Activated T-cell treated with anti-CD3 and anti-CD28 coated beads, Interleukin-2, amount 50 U/mL, for 4 hours (primary cell): ENCODE measurements around the gene NLRP13. TPM values are rescaled to one million over a fixed set of nuclear protein-coding genes. Genes with fewer than 3 reads are reported as not detected.
"Not testable (repeated sequence)": the region's sequence is repeated elsewhere in the genome, so short reads cannot be mapped to it uniquely, and the experiment has no call there.

ENCODE experiments used
- ATAC-seq, 2 donors: fragments of 200-7000 bp; cut with Tn5 transposase; one replicate each; pipeline ENCODE4 v1.10.0; 2021
- DNase-seq: peaks from one replicate; pipeline ENCODE4 v3.0.0-alpha.2; 2020
- H3K27me3 Mint-ChIP-seq: one replicate; pipeline ENCODE4 v1.8.0; 2021; ENCODE audit warnings: low read depth, mixed read lengths
- H3K36me3 Mint-ChIP-seq: one replicate; pipeline ENCODE4 v1.8.0; 2022; ENCODE audit warnings: mixed read lengths; ENCODE audit not compliant: insufficient read depth
- H3K4me1 Mint-ChIP-seq: one replicate; pipeline ENCODE4 v1.8.0; 2021; ENCODE audit warnings: low read depth, mixed read lengths
- H3K4me3 Mint-ChIP-seq: one replicate; pipeline ENCODE4 v1.8.0; 2021; ENCODE audit warnings: mild to moderate bottlenecking, moderate library complexity, mixed read lengths
- H3K9me3 Mint-ChIP-seq: one replicate; pipeline ENCODE4 v1.8.0; 2021; ENCODE audit warnings: mixed read lengths
- total RNA-seq, 3 donors: library from RNA; stranded (reverse); gene quantifications; one replicate each; pipeline ENCODE4 v1.2.1, GENCODE V29; 2021

NLRP13 gene, protein sequence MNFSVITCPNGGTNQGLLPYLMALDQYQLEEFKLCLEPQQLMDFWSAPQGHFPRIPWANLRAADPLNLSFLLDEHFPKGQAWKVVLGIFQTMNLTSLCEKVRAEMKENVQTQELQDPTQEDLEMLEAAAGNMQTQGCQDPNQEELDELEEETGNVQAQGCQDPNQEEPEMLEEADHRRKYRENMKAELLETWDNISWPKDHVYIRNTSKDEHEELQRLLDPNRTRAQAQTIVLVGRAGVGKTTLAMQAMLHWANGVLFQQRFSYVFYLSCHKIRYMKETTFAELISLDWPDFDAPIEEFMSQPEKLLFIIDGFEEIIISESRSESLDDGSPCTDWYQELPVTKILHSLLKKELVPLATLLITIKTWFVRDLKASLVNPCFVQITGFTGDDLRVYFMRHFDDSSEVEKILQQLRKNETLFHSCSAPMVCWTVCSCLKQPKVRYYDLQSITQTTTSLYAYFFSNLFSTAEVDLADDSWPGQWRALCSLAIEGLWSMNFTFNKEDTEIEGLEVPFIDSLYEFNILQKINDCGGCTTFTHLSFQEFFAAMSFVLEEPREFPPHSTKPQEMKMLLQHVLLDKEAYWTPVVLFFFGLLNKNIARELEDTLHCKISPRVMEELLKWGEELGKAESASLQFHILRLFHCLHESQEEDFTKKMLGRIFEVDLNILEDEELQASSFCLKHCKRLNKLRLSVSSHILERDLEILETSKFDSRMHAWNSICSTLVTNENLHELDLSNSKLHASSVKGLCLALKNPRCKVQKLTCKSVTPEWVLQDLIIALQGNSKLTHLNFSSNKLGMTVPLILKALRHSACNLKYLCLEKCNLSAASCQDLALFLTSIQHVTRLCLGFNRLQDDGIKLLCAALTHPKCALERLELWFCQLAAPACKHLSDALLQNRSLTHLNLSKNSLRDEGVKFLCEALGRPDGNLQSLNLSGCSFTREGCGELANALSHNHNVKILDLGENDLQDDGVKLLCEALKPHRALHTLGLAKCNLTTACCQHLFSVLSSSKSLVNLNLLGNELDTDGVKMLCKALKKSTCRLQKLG
- total RNA-seq = not detected

DNA sequence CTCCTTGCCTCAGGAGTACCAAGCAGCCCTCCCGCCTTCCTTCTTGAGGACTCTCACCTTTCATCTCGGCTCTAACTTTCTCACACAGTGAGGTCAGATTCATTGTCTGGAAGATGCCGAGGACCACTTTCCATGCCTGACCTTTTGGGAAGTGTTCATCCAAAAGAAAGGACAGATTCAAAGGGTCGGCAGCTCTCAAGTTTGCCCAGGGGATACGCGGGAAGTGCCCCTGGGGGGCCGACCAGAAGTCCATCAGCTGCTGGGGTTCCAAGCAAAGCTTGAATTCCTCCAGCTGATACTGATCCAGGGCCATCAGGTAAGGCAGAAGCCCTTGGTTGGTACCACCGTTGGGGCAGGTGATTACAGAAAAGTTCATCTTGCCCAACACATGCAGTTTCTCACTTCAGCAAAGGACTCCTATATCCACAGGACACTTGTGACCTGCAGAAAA, at the start of gene NLRP13:
TSS of gene NLRP13 (minus strand) at position 401 of the 451 bp plus-strand sequence. CDS start at position 376, 25 bp downstream.
- no peak for DNase-seq
- Mint-ChIP-seq H3K9me3 (peaks cover 16% of the 10 kb centered on the region), H3K4me1 (no peaks in the 10 kb centered on the region), H3K27me3 (peaks cover 3% of the 10 kb centered on the region), H3K36me3 (no peaks in the 10 kb centered on the region), H3K4me3 (no peak within 1 kb of the TSS)
- no peak for ATAC-seq

DNA sequence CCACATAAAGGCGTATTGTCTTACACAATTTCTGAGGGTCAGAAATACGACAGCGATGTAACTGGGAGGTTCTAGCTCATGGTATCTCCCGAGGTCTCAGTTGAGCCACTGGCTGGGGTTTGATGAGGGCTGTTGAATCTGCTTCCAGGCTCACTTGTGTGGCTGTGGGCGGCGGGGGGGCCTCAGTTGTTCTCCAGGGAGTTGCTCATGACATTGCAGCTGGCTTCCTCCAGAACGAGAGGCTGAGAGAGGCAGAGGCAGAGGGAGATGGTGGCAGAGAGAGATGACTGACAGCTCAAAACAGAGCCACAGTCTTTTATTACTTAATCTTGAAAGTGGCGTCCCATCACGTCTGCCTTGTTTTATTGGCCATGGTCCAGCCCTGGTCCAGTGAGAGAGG, 48.3 kb upstream of the NLRP13 start:
- no peak for ATAC-seq
- H3K9me3 Mint-ChIP-seq = peaks cover 26% of the 10 kb centered on the region
- no peak overlapping the region for H3K4me3 Mint-ChIP-seq
- H3K27me3 Mint-ChIP-seq = peaks cover 9% of the 10 kb centered on the region
- H3K4me1 Mint-ChIP-seq = no peaks in the 10 kb centered on the region
- DNase-seq = no peak
- no peaks in the 10 kb centered on the region for H3K36me3 Mint-ChIP-seq

DNA sequence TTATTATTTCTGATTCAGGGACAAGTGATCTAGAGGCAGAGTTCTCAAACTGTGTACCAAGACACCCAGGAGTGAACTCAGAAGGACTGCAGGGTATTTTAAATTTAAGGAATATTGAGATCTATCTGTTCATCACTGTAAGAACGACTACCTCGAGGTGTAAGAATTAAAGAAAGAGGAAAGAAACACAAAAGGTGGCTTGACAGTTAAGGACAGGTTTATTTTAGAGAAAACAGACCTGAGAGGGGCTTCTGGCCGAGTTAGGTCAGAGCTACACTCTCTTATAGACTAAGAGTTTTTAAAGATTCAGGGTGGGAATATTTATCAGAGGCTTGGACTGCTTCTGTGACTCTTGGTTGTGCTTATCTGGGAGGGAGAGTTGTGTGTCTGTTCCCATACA, 41.8 kb upstream of the NLRP13 start:
- Mint-ChIP-seq H3K27me3 (peaks cover 9% of the 10 kb centered on the region), H3K4me1 (no peaks in the 10 kb centered on the region), H3K9me3 (peaks cover 34% of the 10 kb centered on the region), H3K4me3 (no peak overlapping the region), H3K36me3 (no peaks in the 10 kb centered on the region)
- DNase-seq = no peak
- ATAC-seq = no peak

DNA sequence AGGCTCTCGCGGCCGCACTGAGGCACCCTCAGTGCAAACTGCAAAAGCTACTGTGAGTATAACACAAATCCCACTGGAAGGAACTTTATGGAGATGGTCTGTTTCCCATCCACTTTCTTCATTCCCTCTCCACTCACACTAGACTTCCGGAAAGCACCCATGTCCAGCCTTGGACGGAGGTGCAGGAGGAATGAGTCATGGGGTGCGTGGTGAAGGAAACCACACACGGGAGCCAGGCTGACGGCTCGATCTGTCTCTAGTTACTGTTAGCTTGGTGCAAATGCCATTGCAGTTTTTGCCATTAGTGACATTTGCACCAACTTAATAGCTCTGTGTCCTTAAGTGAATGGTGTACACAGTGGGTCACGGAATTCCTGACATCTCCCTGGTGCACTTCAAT, 30.1 kb upstream of the NLRP13 start:
- Mint-ChIP-seq H3K27me3 (peaks cover 1% of the 10 kb centered on the region), H3K9me3 (peaks cover 7% of the 10 kb centered on the region), H3K4me1 (no peaks in the 10 kb centered on the region), H3K36me3 (no peaks in the 10 kb centered on the region), H3K4me3 (no peak overlapping the region)
- DNase-seq (no peak), ATAC-seq (no peak)

DNA sequence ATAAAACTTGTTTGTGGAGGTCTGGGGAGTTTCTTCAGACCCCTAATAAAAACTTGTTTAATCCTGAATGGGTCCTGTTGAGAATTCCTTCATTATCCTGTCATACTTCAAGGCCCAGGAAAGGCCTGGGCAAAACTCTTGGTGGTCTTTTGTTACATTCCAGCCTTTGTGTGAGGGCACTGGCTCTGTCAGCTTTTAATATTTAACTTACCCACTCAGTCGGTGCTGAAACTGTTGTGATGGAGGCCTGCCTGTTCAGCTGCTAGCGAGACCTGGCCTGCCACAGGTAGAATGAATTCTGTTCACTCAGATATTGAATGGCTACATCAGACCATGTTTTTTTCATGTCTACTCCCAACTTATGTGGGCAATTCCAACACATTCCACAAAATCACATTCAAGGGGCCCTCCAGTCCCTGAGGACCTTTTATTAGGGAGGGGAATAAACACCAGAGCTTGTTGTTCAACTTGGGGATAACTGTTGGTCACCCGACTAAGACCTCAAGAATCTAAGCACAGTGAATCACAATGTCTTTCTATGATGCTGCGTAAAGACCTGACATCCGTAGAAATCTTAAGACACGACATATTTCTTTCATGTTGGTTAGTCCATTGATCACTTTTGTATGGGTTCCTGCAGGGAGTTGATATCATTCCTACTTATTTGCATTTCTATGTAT, 28.0 kb upstream of the NLRP13 start:
- no peaks in the 10 kb centered on the region for H3K36me3 Mint-ChIP-seq
- no peak overlapping the region for H3K4me3 Mint-ChIP-seq
- peaks cover 1% of the 10 kb centered on the region for H3K27me3 Mint-ChIP-seq
- no peak for DNase-seq
- no peaks in the 10 kb centered on the region for H3K4me1 Mint-ChIP-seq
- H3K9me3 Mint-ChIP-seq = no peaks in the 10 kb centered on the region
- ATAC-seq = no peak

DNA sequence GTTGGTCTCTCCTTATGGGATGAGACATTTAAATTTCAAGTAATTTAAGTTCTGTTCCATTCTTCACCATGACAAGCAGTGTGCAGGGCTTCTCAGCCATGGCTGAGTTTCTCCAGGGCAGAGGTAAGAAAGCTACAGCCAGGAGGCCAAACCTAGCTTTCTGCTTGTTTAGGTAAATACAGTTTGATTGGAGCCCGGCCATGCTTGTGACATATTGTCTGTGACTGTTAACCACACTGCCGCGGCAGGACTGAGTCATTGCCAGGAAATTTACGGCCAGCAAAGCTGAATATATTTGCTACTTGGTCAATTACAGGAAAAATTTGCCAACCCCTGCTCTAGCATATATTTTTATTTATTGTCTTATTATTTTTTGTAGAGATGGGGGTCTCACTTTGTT, 26.2 kb upstream of the NLRP13 start:
- no peaks in the 10 kb centered on the region for H3K4me1 Mint-ChIP-seq
- no peaks in the 10 kb centered on the region for H3K36me3 Mint-ChIP-seq
- ATAC-seq = no peak
- peaks cover 1% of the 10 kb centered on the region for H3K27me3 Mint-ChIP-seq
- H3K4me3 Mint-ChIP-seq = no peak overlapping the region
- no peaks in the 10 kb centered on the region for H3K9me3 Mint-ChIP-seq
- no peak for DNase-seq

DNA sequence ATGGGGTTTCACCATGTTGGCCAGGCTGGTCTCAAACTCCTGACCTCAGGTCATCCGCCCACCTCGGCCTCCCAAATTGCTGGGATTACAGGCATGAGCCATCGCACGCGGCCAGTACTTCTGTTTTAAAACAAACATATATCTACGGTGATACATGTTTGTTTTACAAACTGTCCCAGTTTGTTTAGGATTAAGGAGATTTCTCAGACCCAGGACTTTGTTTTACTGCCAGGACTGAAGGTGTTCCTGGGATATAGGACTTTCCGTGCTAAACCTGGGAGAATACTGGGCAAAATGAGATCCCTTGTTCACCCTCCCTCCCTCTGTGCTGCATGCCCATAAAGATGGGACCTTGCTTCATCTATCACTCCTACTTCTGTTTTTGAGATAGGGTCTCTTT, 24.3 kb upstream of the NLRP13 start:
- no peak overlapping the region for H3K4me3 Mint-ChIP-seq
- no peaks in the 10 kb centered on the region for H3K4me1 Mint-ChIP-seq
- ATAC-seq (no peak), DNase-seq (no peak)
- H3K36me3 Mint-ChIP-seq = no peaks in the 10 kb centered on the region
- H3K27me3 Mint-ChIP-seq = peaks cover 1% of the 10 kb centered on the region
- peaks cover 5% of the 10 kb centered on the region for H3K9me3 Mint-ChIP-seq

DNA sequence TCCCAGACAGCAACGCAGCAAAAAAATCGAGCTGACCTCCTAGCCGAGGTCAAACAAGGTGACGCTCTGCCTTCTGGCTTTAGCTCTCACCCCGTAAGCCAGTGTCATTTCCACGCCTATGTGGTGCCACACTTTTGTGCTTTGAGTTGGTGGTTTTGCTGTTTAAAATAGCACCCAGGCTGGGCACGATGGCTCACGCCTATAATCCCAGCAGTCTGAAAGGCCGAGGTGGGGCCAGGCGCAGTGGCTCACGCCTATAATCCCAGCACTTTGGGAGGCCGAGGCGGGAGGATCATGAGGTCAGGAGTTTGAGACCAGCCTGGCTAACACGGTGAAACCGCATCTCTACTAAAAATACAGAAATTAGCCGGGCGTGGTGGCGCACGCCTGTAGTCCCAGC, 18.4 kb upstream of the NLRP13 start:
- not testable (repeated sequence) for H3K27me3 Mint-ChIP-seq, H3K4me3 Mint-ChIP-seq, H3K9me3 Mint-ChIP-seq, H3K4me1 Mint-ChIP-seq, DNase-seq, ATAC-seq, H3K36me3 Mint-ChIP-seq

DNA sequence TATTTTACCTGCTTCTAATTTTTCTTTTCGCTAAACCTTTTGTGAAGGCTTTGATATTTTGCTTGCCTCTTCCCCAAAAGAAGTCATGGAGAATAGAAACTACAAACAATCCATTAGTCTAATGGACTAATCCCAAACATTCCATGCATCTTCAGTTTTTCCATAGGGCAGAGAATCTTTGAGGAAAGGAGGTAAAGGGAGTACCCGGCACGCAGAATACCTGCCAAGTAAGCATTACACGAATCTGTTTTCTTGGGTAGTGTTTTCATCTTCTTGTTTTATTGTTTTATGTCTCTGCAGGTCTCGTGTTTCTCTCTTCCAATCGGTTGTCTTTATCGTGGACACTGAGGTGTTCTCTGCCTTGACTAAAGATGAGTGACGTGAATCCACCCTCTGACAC, 15.4 kb upstream of the NLRP13 start, which contains the start of gene NLRP8:
TSS of gene NLRP8 (plus strand) at position 301 of the 400 bp plus-strand sequence.
- no peaks in the 10 kb centered on the region for H3K4me1 Mint-ChIP-seq
- no peak for ATAC-seq
- no peak within 1 kb of the TSS for H3K4me3 Mint-ChIP-seq
- peaks cover 3% of the 10 kb centered on the region for H3K27me3 Mint-ChIP-seq
- H3K36me3 Mint-ChIP-seq = no peaks in the 10 kb centered on the region
- peaks cover 5% of the 10 kb centered on the region for H3K9me3 Mint-ChIP-seq
- no peak for DNase-seq

DNA sequence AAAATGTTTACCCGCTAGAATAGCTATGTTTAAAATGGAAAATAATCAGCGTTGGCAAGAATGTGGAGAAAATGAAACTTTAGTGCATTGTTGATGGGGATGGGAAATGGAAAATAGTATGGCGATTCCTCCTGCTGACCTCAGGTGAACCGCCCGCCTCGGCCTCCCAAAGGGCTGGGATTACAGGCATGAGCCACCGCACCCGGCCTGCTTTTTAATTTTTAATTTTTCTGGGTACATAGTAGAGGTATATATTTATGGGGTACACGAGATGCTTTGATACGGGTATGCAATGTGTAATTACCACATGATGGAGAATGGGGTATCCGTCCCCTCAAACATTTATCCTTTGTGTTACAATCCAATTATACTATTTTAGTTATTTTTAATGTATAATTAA, 8.2 kb upstream of the NLRP13 start:
- ATAC-seq = no peak
- H3K4me3 Mint-ChIP-seq = no peak overlapping the region

DNA sequence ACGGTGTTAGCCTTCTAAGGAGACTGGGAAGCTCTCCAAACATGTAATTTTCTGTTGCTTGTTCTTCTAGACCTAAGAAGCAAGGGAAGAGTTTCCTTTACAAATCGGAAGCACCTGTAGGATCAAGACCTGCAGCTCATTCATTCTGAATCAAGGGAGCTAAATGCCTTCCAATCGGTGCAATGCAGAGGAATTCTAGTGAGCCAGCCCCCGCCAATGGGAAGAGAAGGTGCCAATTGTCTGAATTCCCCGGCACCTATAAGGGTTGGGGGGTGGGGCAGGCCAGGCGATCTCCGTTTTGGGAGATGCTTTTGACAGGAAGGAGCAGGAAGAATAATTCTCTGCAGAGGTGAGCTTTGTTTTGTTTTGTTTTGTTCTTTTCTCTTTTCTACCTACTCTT, 7.1 kb upstream of the NLRP13 start:
- Mint-ChIP-seq H3K9me3 (peaks cover 14% of the 10 kb centered on the region), H3K36me3 (no peaks in the 10 kb centered on the region), H3K4me1 (no peaks in the 10 kb centered on the region), H3K4me3 (no peak overlapping the region), H3K27me3 (no peaks in the 10 kb centered on the region)
- DNase-seq (no peak), ATAC-seq (no peak)

More for the DNA sequence above, 8.2 kb upstream of the NLRP13 start:
- Mint-ChIP-seq H3K36me3 (no peaks in the 10 kb centered on the region), H3K27me3 (no peaks in the 10 kb centered on the region), H3K4me1 (no peaks in the 10 kb centered on the region), H3K9me3 (peaks cover 8% of the 10 kb centered on the region)
- no peak for DNase-seq

DNA sequence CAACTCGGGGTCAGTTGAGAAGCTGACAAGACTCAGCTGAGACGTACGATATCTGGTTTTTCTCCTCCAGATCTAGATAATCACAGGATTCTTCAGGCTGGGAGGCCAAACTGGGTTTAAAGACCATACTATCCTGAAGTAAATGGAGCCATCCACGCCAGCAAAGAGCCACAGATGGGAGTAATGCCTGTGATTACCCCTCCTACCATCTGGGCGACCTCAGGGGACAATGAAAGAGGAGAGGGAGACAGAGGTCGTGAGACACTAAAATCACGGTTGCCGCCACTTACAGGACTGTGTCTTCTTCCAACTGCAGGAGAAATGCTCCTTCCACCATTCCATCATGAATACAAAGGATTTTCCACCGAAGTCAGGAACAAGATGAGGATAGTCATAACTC, 3.1 kb upstream of the NLRP13 start:
- H3K27me3 Mint-ChIP-seq = peaks cover 3% of the 10 kb centered on the region
- H3K4me1 Mint-ChIP-seq = no peaks in the 10 kb centered on the region
- ATAC-seq = no peak
- DNase-seq = no peak
- peaks cover 12% of the 10 kb centered on the region for H3K9me3 Mint-ChIP-seq
- no peak overlapping the region for H3K4me3 Mint-ChIP-seq
- H3K36me3 Mint-ChIP-seq = no peaks in the 10 kb centered on the region

DNA sequence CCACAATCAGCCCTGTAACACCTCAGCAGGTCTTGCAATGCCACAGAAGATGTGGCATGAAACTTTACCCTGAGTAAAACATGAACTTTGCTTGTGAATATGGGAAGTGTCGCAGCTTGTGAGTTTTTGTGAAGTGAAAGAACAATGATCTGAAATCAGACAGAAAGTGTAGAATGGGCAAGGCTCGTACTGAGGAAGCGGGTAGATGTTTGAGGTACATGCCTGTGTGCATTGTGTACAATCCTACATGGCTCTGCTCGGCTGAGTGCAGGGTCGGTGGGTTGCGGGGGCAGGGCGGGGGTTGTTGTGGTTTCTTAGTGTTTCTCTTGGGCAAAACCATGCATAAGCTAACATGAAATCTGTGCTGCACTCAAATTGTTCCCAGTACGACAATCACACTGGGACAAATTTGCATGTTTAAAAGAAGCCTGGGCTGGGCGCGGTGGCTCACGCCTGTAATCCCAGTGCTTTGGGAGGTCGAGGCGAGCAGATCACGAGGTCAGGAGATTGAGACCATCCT, 1.1 kb downstream of the NLRP13 start:
- DNase-seq (no peak), ATAC-seq (no peak)
- Mint-ChIP-seq H3K27me3 (peaks cover 3% of the 10 kb centered on the region), H3K4me1 (no peaks in the 10 kb centered on the region), H3K36me3 (no peaks in the 10 kb centered on the region), H3K9me3 (peaks cover 16% of the 10 kb centered on the region), H3K4me3 (no peak overlapping the region)

DNA sequence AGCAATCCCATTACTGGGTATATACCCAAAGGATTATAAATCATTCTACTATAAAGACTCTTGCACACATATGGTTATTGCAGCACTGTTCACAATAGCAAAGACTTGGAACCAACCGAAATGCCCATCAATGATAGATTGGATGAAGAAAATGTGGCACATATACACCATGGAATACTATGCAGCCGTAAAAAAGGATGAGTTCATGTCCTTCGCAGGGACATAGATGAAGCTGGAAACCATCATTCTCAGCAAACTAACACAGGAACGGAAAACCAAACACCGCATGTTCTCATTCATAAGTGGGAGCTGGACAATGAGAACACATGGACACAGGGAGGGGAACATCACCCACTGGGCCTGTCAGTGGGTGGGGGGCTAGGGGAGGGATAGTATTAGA, 2.9 kb downstream of the NLRP13 start:
- H3K4me3 Mint-ChIP-seq, H3K4me1 Mint-ChIP-seq, H3K27me3 Mint-ChIP-seq, ATAC-seq, DNase-seq, H3K36me3 Mint-ChIP-seq: not testable (repeated sequence)
- peaks cover 16% of the 10 kb centered on the region for H3K9me3 Mint-ChIP-seq
